Inferior parietal cortex (tissue), 1 donor: Measurements from ENCODE around the gene BAIAP3.
"Not testable (repeated sequence)": the region's sequence is repeated elsewhere in the genome, so short reads cannot be mapped to it uniquely, and the experiment has no call there.

Source experiments
- DNase-seq: peaks from one replicate; pipeline ENCODE4 v3.0.0-alpha.2; 2016; ENCODE audit errors: extremely low spot score

Gene BAIAP3

DNA sequence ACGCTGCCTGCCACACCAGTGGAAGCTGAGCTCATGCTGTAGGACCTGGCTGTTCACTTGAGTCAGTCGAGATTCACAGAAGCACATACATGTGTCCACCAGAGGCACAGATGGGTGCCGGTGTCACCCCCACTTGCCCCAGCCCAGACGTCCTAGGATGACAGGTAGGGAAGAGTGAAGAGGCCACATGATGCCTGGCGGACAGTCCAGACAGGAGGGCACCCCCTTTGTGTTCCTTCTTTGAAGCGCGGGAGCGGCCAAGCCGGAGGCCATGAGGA is 15.2 kb upstream of the BAIAP3 start:
- DNase-seq: no peak

DNA sequence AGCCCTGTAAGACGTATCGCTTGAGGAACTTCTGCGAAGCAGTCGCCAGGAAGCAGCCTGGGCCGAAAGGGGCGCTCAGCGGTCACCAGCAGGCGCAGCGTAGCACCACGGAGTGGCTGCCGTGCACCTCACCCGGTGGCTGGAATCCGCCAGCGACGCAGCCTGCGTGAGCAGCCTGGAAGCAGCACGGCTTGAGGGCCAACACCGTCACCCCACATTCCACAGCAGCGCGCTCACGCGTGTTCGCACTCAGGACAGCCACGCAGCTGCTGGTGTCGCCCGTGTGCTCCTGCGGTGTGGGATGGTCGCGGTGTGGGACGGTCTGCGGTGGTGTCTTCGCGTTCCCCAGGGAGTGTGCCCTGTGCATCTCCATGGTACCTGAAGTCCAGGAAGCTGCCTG is 14.4 kb upstream of the BAIAP3 start:
- DNase-seq: no peak

DNA sequence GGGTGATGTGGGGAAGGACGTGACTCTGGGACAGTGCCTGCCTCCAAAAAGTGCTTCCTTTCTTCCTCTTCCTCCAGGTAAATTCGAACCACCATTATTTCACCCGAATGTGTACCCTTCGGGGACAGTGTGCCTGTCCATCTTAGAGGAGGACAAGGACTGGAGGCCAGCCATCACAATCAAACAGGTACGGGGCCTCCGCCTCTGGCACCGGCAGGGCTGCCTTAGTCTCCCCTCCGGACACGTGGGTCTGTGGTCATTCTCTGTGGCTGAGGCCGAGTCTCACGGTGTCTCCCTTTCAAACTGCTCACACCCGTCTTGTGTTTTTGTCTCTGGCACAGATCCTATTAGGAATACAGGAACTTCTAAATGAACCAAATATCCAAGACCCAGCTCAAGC is 13.3 kb upstream of the BAIAP3 start:
- no peak for DNase-seq

DNA sequence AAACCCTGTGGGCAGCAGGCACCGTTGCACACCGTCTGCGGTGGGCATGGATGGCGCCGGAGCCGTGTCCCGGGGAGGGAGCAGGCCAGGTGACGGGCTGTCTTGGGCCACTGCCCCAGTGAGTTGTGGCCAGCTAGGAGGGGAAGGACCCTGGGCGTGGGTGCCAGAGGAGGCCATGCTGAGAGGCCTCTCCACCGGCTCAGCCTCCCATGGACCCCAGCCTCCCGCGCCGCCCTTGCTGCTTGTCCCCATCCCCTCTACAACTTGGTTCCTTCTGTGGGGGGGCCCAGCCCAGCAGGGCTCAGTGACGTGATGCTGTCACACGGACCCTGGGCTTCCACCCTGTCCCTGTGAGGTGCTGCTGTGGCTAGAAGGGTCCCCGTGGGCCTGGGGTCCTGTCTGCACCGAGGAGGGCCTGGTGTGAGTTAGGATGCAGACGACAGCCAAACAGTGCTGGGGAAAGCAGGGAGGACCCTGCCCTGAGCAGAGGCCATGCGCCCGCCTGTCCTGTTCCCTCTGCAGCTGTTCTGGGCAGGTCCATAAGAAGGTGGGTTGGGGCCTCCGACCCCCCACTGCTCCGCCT is 12.7 kb upstream of the BAIAP3 start:
- no peak for DNase-seq

DNA sequence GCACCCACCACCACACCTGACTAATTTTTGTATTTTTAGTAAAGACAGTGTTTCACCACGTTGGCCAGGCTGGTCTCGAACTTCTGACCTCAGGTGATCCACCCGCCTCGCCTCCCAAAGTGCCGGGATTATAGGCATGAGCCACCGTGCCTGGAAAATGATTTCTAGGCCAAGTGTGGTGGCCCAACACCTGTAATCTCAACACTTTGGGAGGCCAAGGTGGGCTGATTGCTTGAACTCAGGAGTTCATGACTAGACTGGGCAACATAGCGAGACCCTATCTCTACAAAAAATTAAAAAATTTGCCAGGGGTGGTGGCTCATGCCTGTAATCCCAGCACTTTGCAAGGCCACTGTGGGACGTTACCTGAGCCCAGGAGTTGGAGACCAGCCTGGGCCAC is 11.0 kb upstream of the BAIAP3 start:
- DNase-seq: no peak

DNA sequence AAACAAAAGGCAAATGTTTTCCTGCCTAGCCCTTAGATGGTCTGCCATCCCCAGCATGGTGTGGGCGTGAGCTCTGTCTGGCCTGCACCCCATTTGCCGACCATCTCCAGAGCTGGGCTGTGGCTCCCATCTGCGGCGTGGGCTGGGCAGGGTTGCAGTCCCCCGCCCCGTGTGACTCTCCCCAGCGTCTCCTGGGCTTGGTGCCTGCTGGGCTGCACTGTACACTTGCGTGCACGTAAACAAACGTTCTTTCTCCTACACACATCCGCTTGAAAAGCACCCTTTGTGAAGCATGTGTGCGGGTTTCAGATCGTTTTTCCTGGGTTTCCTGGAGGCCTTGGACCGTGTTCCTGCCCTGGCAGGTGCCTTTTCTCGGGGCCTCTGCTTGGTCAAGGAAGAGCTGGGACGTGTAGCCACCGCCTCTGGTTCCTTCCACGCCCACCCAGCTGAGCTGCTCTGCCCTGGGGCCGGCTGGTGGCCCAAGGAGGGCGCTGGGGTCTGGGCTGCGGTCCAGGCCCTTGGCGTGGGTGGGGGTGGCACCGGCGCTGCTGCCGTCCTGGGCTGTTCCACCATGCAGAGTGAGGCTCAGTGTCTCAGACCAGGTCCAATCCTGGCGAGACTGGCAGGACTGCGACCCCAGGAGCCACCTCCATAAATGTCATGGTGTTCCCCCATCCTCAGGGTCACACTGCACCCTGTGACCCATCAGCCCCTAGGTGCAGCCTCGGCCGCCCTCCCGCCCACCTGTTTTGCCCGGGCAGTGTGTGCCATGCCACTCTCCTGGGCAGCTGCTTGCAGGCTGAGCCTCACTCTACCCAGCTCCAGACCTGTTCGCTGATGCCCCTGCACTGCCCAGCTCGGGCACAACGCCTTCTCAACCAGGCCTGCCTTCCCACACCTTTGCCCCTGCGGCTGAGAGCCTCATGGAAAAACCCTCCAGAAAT is 9.9 kb upstream of the BAIAP3 start:
- peak; percentile 52 for DNase-seq

DNA sequence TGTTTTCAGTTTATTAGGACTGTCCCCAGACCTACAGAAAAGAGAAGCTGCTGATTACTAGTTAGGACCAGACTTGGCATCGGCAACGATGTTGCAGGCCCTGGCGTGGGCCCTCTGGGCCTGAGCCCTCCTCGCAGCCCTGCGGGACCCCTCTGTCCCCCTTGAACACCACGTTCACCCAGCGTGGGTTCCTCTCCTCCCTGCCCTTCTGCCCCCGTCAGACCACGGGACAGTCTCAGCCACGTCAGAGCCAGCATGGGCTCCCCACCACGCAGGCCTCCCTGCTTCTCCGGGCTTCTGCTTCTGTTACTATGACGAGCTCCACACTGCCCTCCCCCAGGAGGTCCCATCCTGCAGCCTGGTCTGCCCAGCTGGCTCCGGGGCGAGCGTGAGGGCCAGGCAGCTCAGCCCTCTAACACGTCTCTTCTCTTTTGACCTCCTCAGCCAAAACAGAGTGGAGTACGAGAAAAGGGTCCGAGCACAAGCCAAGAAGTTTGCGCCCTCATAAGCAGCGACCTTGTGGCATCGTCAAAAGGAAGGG is 9.1 kb upstream of the BAIAP3 start:
- DNase-seq: no peak

DNA sequence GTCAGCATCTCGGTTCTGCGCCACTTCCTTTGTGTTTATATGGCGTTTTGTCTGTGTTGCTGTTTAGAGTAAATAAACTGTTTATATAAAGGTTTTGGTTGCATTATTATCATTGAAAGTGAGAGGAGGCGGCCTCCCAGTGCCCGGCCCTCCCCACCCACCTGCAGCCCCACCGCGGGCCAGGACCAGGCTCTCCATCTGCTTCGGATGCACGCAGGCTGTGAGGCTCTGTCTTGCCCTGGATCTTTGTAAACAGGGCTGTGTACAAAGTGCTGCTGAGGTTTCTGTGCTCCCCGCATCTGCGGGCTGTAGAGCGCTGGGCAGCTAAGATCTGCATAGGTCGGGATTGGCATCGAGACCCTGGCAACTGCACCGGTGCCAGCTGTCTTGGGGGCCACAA is 8.2 kb upstream of the BAIAP3 start:
- DNase-seq: no peak

DNA sequence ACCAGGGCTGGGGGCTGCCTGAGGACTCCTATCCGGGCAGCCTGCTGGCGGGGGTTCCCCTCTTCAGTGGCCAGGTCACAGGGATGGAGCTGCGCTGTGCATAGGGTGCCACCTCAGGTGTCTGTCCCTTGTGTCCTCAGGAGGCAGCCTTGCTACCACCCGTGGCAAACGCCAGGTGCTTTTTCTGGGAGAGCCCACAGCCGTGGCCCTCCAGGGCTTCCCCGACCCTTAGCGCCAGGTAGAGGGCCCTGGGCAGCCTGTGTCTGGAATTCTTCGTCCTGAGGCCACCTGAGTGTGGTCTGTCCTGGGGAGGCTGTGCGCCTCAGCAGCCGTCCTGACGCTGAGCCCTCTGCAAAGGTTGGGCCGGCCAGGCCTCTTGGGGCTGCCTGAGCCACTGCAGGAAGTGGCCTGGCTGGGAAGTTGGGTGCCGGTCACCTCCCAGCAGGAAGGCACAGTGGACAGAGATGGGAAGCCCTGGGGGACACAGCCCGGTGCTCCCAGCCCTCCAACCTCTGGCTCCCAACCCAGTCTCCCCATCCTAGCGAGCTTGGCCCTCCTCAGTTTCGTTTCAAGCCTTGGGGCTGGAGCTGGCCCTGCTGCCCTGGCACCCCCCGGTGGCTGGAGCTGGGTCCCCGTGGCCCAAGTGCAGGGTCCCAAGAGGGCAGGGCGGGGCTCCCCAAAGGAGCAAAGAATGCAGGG is 7.6 kb upstream of the BAIAP3 start:
- DNase-seq: no peak

DNA sequence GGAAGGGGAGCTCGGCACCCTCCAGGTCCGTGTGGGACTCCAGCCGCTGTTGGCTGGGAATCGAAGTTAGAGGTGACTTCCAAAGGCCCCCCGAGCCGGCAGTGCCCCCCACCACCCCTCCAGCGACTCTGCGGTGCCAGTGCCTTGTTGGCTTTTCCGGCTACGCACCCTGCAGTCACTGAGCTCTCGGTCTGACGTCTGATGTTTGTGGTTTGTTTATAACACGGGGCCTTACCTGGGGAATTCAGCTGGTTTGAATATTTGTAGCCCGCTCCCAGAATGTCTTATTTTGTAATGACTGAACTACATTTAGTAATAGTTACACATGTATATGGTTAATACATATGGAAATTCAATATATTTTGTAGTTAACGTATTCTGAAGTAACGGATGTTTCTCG is 7.1 kb upstream of the BAIAP3 start:
- no peak for DNase-seq

DNA sequence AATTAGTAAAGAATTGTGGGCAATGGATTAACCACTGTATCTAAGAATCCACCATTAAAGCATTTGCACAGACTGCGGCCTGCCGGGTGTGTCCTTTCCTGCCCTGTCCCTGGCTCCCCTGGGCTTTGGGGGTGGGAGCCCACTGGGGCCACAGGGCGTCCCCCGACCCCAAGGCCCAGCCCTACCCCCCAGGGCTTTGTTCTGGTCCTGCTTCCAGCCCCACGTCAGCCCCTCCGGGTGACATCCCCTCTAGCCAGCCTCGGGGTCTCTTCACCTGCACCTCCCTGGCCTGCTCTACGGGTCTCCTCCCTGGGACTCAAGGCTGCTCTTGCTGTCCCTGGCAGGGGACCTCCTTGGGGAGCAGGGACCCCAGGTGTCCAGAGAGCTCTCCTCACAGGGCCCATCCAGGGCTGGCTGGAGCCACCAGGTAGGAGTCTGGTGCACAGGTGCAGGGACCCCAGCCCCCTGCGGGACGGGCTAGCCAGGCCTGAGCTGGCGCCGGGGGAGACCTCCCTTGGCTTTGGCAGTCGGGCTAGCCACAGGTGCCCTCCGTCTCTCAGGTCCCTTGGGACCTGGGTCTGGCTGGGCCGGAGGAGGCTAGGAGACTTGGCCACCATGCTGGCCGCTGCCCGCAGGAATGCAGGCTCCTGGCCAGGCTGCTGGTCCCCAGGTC is 6.4 kb upstream of the BAIAP3 start:
- DNase-seq: no peak

DNA sequence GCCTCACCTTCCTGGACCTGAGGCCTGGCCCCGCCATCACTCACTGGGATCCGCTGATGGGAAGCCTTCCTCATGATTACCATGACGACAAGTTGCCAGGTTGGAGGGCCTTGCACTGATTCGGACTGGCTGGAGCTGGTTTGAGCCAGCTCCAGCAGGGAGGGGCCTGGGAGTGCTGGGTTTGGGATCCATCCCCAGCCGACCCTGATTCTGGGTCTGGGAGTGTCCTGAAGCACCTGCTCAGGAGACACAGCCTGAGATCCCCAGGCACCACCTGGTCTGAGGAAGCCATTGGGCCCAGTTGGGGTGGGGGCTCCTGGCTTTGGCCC is 5.9 kb upstream of the BAIAP3 start:
- DNase-seq: no peak

DNA sequence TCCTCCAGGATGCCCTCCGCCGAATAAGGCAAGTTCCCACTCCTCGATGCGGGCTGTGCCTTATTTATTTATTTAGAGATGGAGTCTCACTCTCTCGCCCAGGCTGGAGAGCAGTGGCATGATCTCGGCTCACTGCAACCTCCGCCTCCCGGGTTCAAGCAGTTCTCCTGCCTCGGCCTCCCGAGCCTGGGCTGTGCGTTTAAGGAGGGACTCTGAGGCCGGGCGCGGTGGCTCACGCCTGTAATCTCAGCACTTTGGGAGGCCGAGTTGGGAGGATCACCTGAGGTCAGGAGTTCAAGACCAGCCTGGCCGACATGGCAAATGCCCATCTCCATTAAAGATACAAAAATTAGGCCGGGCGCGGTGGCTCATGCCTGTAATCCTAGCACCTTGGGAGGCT is 5.3 kb upstream of the BAIAP3 start:
- DNase-seq: not testable (repeated sequence)

DNA sequence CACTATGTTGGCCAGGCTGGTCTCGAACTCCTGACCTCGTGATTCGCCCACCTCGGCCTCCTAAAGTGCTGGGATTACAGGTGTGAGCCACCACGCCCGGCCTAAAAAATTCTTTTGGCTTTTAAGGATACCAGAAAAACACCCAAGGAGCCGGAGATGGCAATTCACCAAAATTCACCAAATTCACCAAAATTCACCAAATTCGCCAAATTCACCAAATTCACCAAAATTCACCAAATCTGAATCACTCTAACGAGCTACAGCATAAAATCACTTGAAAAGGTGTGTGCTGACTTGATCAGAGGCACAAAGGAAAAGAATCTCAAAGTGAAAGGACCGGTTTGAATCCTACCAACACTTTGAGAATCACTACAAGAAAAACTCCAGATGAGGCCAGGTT is 4.5 kb upstream of the BAIAP3 start:
- not testable (repeated sequence) for DNase-seq

DNA sequence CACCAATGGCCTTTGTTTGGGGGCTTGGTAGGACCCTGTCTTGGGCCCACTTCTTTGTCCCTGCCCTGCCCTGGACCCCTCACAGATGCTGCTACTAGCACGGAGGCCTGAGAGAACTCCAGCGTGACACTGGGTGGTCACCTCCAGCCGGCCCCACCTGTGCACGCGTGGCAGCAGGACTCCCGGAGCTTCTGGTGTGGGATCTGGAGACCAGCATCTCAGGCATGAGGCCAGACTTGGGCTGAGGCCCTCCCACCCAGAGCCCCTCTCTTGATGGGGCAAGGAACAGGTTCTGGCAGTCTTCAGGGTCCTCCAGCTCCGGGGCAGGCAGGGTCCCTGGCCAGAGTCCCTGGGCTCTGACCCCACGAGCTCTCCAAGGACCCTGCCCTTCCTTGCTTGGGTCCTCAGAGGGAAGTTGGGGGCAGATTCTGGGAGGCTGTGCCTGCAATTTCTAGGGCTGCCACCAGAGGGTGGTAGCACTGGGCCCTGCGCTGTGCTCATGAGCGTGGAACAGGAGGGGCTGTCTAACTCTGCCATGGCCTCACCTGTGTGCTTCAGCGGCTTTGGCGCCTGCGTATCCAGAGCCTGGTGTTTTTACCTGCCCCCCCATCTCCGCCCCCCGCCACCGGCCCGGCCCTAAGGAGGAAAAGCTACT is 3.1 kb upstream of the BAIAP3 start:
- no peak for DNase-seq

DNA sequence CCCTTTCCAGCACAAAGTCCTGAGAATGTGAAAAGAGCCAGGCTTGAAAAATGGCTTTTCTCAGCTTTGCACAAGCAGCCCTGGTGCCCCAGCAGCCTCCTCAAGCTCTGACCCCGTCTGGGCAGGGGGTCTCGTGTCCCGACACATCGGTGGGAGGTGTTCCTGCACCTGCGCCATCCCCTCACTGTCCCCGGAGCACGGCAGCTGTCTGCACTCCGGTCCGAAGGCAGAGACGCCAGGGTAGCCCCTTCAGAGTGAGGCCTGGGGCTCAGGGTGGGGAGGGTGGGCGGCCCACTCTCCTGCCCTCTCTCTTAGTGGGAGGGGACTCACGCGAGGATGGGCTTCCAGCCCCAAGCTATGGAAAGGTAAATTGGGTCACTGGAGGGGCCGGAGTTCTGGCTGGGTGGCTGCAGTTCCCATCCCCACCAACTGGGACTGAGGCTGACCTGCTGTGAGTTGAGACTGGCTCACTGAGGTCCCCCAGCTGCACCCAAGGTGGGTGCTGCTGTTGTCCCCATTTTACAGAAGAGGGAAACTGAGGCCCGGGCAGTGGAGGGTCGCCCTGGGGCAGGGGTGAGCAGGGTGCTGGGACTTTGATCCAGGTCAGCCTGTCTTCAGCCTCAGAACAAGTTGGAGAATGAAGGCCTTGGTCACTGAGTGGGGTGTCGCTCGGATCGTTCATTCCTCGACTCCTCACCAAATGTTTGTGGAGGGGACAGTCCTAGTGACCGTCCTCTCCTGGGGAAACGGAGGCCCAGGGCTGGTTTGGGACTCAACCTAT is 2.3 kb upstream of the BAIAP3 start:
- no peak for DNase-seq

DNA sequence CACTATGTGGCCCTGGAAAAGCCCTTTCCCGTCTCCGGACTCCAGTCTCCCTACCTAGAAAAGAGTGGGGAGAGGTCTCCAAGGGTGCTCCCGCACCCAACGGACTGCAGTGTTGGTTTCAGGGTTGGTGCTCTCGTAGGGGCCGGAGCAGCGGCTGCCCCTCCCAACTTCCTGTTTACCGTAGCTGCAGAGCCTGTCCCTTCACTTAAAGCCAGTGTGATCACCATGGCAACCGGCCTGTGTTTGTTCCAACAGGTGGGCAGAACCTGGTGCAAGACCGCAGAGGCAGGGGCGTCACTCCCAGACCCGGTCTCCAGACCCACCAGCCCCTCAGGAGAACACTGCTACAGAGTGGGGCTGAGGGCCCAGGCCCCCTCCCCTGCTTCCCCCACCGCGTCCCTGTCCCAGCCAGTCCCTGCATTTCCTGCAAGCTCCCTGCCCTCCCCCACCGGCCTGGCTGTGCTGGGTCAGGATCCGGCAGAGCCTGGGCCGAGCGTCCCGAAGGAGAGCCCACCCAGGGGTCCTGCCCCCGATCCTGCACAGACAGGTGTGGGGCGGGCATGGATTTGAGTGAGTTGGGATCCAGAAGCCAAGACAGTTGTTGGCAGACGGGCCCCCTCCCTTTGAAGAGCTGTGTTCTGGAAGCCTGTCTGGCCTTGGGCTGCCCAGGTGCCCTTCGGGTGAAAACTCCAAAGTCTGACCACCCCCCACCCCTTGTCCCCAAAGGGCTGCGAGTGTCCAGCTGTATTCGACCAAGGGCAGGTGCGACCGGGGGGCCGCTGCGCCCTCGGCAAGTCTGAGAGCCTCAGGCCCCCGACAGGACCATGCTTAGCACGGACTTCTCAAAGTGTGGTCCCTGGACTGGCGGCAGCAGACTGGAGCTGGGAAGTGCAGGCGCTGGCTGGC is 1.5 kb upstream of the BAIAP3 start:
- no peak for DNase-seq

DNA sequence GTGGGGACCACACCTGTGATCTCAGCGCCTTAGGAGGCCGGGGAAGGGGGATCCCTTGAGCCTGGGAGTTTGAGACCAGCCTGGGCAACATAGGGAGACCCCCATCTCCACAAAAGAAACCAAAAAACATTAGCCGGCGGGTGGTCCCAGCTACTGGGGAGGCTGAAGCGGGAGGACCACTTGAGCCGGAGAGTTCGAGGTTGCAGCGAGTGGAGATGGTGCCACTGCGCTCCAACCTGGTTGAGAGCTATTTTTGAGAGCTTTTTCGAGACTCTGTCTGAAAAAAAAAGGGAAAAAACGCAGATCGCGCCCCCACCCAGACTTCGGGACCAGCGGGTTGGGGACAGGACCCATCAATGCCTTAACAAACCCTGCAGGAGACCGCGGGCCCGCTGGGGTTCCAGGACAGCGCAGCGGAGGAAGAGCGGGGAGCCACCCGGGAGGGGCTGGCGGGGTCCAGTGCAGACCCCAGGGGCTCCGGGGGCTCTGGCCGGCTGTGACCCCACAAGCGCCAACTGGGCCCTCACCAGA is 762 bp upstream of the BAIAP3 start:
- DNase-seq: no peak

DNA sequence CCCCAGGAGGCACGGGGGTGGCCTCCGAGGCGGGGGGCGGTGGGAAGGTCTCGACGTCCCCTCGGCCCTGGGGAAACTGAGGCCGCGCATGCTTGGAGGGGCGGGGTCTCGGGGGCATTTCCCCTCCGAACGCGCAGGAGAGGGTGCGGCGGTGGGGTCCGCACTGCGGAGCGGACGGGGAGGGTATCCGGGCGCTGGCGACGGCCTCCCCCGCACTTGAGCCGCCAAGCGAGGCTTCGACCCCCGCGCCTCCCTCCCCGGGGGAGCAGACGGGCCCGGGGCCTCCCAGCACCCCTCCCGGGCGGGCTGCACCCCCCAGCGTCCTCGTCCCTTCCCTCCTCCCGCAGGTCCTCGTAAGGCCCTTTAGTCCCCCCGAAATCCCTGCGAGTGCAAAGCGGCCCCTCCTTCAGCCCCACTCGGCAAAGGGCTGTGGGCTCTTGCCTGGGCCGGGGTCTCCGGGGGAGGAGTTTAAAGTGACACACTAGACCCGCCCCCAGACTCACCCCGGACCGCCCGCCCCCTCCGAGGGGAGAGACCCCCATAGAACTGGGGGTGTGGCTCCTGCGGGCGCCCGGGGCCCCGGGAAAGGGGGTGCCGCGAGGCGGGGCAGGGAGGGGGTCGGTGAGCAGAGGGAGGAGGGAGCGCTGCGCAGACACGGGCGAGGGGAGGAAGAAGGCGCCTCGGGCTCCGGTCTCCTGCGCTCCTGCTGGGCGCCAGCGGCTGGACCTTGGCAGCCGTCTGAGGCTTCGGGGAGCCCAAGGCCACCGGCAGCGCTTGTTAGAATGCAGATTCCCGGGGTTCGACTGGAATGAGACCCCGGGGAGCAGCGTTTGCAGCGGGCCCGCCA is 632 bp downstream of the BAIAP3 start:
- no peak for DNase-seq
